Middle frontal gyrus (tissue), 1 donor: Measurements from ENCODE around the gene TAF6.

Experiments
- DNase-seq: peaks from one replicate; pipeline ENCODE4 v3.0.0-alpha.2; 2015; ENCODE audit warnings: low spot score; ENCODE audit errors: extremely low spot score

The TAF6 gene

GRCh38 chr7:100119072-100119969 lies at the start of gene TAF6, which contains the start of gene CNPY4:
Gene TAF6, minus strand, starts transcription at chr7:100119358. Its CDS starts 5,149 bp downstream, at chr7:100114209.
Gene CNPY4, plus strand, starts transcription at chr7:100119634. Its CDS starts 111 bp downstream, at chr7:100119745.
- DNase-seq: peak; percentile 86

- DNase-seq: no peak
Measured at GRCh38 chr7:100167912-100168323, 48.8 kb upstream of the TAF6 start.

- no peak for DNase-seq
Measured at GRCh38 chr7:100166970-100167911, 48.1 kb upstream of the TAF6 start.

GRCh38 chr7:100166317-100166940 lies 47.3 kb upstream of the TAF6 start:
- DNase-seq: no peak

GRCh38 chr7:100163871-100164270 lies 44.7 kb upstream of the TAF6 start:
- DNase-seq: no peak

- DNase-seq: no peak
Measured at GRCh38 chr7:100163006-100163531, 43.9 kb upstream of the TAF6 start.

- no peak for DNase-seq
Measured at GRCh38 chr7:100160067-100160466, 40.9 kb upstream of the TAF6 start.

- DNase-seq: no peak
Measured at GRCh38 chr7:100159099-100159623, 40.0 kb upstream of the TAF6 start.

GRCh38 chr7:100158229-100159098 lies 39.3 kb upstream of the TAF6 start, which contains the start of gene TRAPPC14:
Gene TRAPPC14, minus strand, starts transcription at chr7:100158723. Its CDS starts 224 bp downstream, at chr7:100158499.
- peak; percentile 58 for DNase-seq

GRCh38 chr7:100157334-100158228 lies 38.4 kb upstream of the TAF6 start:
- DNase-seq: no peak

GRCh38 chr7:100157069-100157333 lies 37.8 kb upstream of the TAF6 start:
- DNase-seq: no peak

- DNase-seq: no peak
Measured at GRCh38 chr7:100156331-100157068, 37.3 kb upstream of the TAF6 start.

- no peak for DNase-seq
Measured at GRCh38 chr7:100155553-100156317, 36.6 kb upstream of the TAF6 start.

- DNase-seq: no peak
Measured at GRCh38 chr7:100154651-100155491, 35.7 kb upstream of the TAF6 start.

- no peak for DNase-seq
Measured at GRCh38 chr7:100153708-100154535, 34.8 kb upstream of the TAF6 start.
